Tibial nerve (tissue), 4 donors: ENCODE measurements around the gene SLC25A47. TPM values are rescaled to one million over a fixed set of nuclear protein-coding genes. Genes with fewer than 3 reads are reported as not detected.
"Not testable (repeated sequence)": the region's sequence is repeated elsewhere in the genome, so short reads cannot be mapped to it uniquely, and the experiment has no call there.

Source experiments
- DNase-seq, 2 donors: peaks; one replicate each; pipeline ENCODE4 v3.0.0-alpha.2; 2019; ENCODE audit warnings: low spot score in 2 of 2
- H3K27ac ChIP-seq, 4 donors: fragments of 200-600 bp; sonication (generic) in 3 of 4; one replicate each; pipeline ENCODE4 v1.5.1; 2017 to 2019; ENCODE audit warnings: mild to moderate bottlenecking in 1 of 4
- H3K27me3 ChIP-seq, 2 donors: fragments of 200-600 bp; sonication (generic) in 1 of 2; one replicate each; pipeline versions ENCODE4 v1.5.1 to v1.6.0; 2017 to 2019
- H3K36me3 ChIP-seq, 3 donors: fragments of 200-600 bp; sonication (generic); one replicate each; pipeline ENCODE4 v1.5.1; 2018 to 2019
- H3K4me1 ChIP-seq, 4 donors: fragments of 200-600 bp; sonication (generic) in 3 of 4; one replicate each; pipeline ENCODE4 v1.5.1; 2017 to 2019
- H3K4me3 ChIP-seq, 4 donors: fragments of 200-600 bp; sonication (generic) in 3 of 4; one replicate each; pipeline ENCODE4 v1.5.1; 2017 to 2019; ENCODE audit warnings: mild to moderate bottlenecking in 1 of 4, moderate library complexity in 1 of 4
- H3K9me3 ChIP-seq, 4 donors: fragments of 200-600 bp; sonication (generic) in 3 of 4; one replicate each; pipeline ENCODE4 v1.5.1; 2017 to 2019
- CTCF ChIP-seq, 5 experiments: fragments of 200-600 bp in 3 of 5; fragments of 450-650 bp in 2 of 5; sonication (generic) in 3 of 5; IDR thresholded peaks; one replicate each; pipeline ENCODE4 v1.5.1; 2016 to 2019; ENCODE audit warnings: antibody characterized with exemption in 5 of 5, mild to moderate bottlenecking in 3 of 5, moderate library complexity in 2 of 5
- EP300 ChIP-seq, 2 donors: sonication (generic); formaldehyde crosslinking; IDR thresholded peaks; one replicate each; pipeline ENCODE4 v1.6.1; 2017; ENCODE audit warnings: antibody characterized with exemption in 2 of 2, mild to moderate bottlenecking in 1 of 2
- POLR2A ChIP-seq, 2 donors: fragments of 450-650 bp; IDR thresholded peaks; one replicate each; pipeline ENCODE4 v1.6.1; 2017; ENCODE audit warnings: antibody characterized with exemption in 2 of 2, mild to moderate bottlenecking in 2 of 2, moderate library complexity in 2 of 2
- WGBS, 2 donors: methylation state at CpG; one replicate each; pipeline ENCODE4 v1.1.5; 2018; 5-methylcytosine and 5-hydroxymethylcytosine counted together
- total RNA-seq, 4 donors: library from RNA; depleted of rRNA; stranded (reverse); fragments of >200 nt; gene quantifications; one replicate each; pipeline ENCODE4 v1.1.0, GENCODE V29; 2016

The SLC25A47 gene
- total RNA-seq, 4 donors from 2014 or later = 2.5 TPM; not detected in 3

GRCh38 chr14:100340423-100340813, 17.3 kb downstream of the SLC25A47 start:
- Histone ChIP-seq H3K36me3 (peaks cover 0 to 55% (median 0%) of the 10 kb centered on the region in 3 donors), H3K4me3 (no peak overlapping the region), H3K27me3 (no peaks in the 10 kb centered on the region), H3K9me3 (no peaks in the 10 kb centered on the region), H3K27ac (peak overlapping the region; percentile 71 to 93 (median 81)), H3K4me1 (peaks cover 0 to 39% (median 19%) of the 10 kb centered on the region in 4 donors)
- TF ChIP-seq EP300 (IDR thresholded peaks at IDR 0.05) = no peak
- no peak for TF ChIP-seq POLR2A (IDR thresholded peaks at IDR 0.05)
- TF ChIP-seq CTCF (IDR thresholded peaks at IDR 0.05) = no peak
- no peak for DNase-seq
- 82% methylated on average over 6 of the region's 6 CpGs for WGBS, 2 donors

- TF ChIP-seq EP300 (IDR thresholded peaks at IDR 0.05) = peak; percentile 91 to 95
- no peak for TF ChIP-seq CTCF (IDR thresholded peaks at IDR 0.05)
- TF ChIP-seq POLR2A (IDR thresholded peaks at IDR 0.05) = peak in 1 of 2 donors; percentile 31
- Histone ChIP-seq H3K36me3 (peaks cover 0 to 55% (median 8%) of the 10 kb centered on the region in 3 donors), H3K4me3 (no peak overlapping the region), H3K4me1 (peaks cover 0 to 39% (median 19%) of the 10 kb centered on the region in 4 donors), H3K27ac (peak overlapping the region; percentile 71 to 93 (median 81)), H3K9me3 (no peaks in the 10 kb centered on the region), H3K27me3 (no peaks in the 10 kb centered on the region)
- DNase-seq = peak in 1 of 2 donors; percentile 39
- whole genome bisulfite sequencing, 2 donors = 24 to 27% methylated on average over 8 of the region's 8 CpGs
Observed at GRCh38 chr14:100341301-100342031, 18.3 kb downstream of the SLC25A47 start.

- 91% methylated on average over 11 of the region's 11 CpGs for WGBS, 2 donors
- H3K27ac ChIP-seq = peak overlapping the region in 3 of 4 donors; percentile 76 to 93 (median 86)
- H3K9me3 ChIP-seq = no peaks in the 10 kb centered on the region
- H3K27me3 ChIP-seq = no peaks in the 10 kb centered on the region
- no peak for DNase-seq
- TF ChIP-seq CTCF (IDR thresholded peaks at IDR 0.05) (no peak), EP300 (IDR thresholded peaks at IDR 0.05) (no peak), POLR2A (IDR thresholded peaks at IDR 0.05) (no peak)
- peaks cover 0 to 55% (median 14%) of the 10 kb centered on the region in 3 donors for H3K36me3 ChIP-seq
- H3K4me3 ChIP-seq = no peak overlapping the region
- peaks cover 0 to 39% (median 19%) of the 10 kb centered on the region in 4 donors for H3K4me1 ChIP-seq
Observed at GRCh38 chr14:100342195-100342594, 19.1 kb downstream of the SLC25A47 start.

GRCh38 chr14:100342826-100343225, 19.7 kb downstream of the SLC25A47 start:
- Histone ChIP-seq H3K4me1 (peaks cover 0 to 39% (median 19%) of the 10 kb centered on the region in 4 donors), H3K27ac (peak overlapping the region in 2 of 4 donors; percentile 86 to 93), H3K36me3 (peaks cover 0 to 55% (median 14%) of the 10 kb centered on the region in 3 donors)
- not testable (repeated sequence) for H3K4me3 ChIP-seq, DNase-seq, H3K27me3 ChIP-seq, H3K9me3 ChIP-seq
- WGBS, 2 donors = 96% methylated on average over 12 of the region's 12 CpGs

GRCh38 chr14:100344657-100345056, 21.5 kb downstream of the SLC25A47 start:
- not testable (repeated sequence) for H3K27ac ChIP-seq, H3K4me3 ChIP-seq, H3K27me3 ChIP-seq, DNase-seq, H3K9me3 ChIP-seq
- 91 to 95% methylated on average over 12 to 23 of the region's 35 CpGs for WGBS, 2 donors
- Histone ChIP-seq H3K36me3 (peaks cover 0 to 62% (median 14%) of the 10 kb centered on the region in 3 donors), H3K4me1 (peaks cover 0 to 37% (median 19%) of the 10 kb centered on the region in 4 donors)

GRCh38 chr14:100345711-100346110, 22.6 kb downstream of the SLC25A47 start:
- Histone ChIP-seq H3K36me3 (peaks cover 0 to 64% (median 14%) of the 10 kb centered on the region in 3 donors), H3K4me3 (no peak overlapping the region), H3K4me1 (peaks cover 0 to 26% (median 15%) of the 10 kb centered on the region in 4 donors), H3K27me3 (no peaks in the 10 kb centered on the region), H3K27ac (no peak overlapping the region), H3K9me3 (no peaks in the 10 kb centered on the region)
- WGBS, 2 donors = 94 to 96% methylated on average over 12 to 17 of the region's 17 CpGs
- no peak for DNase-seq
- no peak for TF ChIP-seq CTCF (IDR thresholded peaks at IDR 0.05)
- no peak for TF ChIP-seq EP300 (IDR thresholded peaks at IDR 0.05)
- no peak for TF ChIP-seq POLR2A (IDR thresholded peaks at IDR 0.05)
